H1 (cell line): ENCODE results near the gene GAK. TPM values are rescaled to one million over a fixed set of nuclear protein-coding genes. Genes with fewer than 3 reads are reported as not detected.

Experiments used
- CTCF ChIA-PET: fragments of 300-600 bp; sonication (Branson Sonifier 250); formaldehyde crosslinking; loops from one replicate; lab custom pipeline; 2021; ENCODE audit not compliant: partially characterized antibody; lab: Charles Lee
- POLR2A ChIA-PET: fragments of 300-600 bp; sonication (Branson Sonifier 250); formaldehyde crosslinking; loops from one replicate; lab custom pipeline; 2021; ENCODE audit warnings: inconsistent platforms; ENCODE audit not compliant: partially characterized antibody; lab: Charles Lee
- DNase-seq, 2 experiments: peaks; one replicate each; pipeline versions ENCODE4 v3.0.0 to v3.0.0-alpha.2; 2010 to 2022; ENCODE audit warnings: low spot score in 2 of 2, low read depth in 1 of 2, mixed read lengths in 1 of 2
- FAIRE-seq: peaks from 2 replicates; lab custom pipeline; 2011; peaks lifted over from hg19 to GRCh38; lab: Jason Lieb, UNC
- H2AFZ ChIP-seq: 2 replicates; pipeline ENCODE4 v1.8.1; 2012; ENCODE audit warnings: low read length, inconsistent platforms
- H2AK5ac ChIP-seq: 2 replicates; pipeline ENCODE4 v1.6.1; 2013; ENCODE audit warnings: low read depth, low read length
- H2BK120ac ChIP-seq: replicated peaks from 2 replicates; pipeline ENCODE3; 2013; ENCODE audit warnings: low read depth, low read length, inconsistent platforms
- H2BK12ac ChIP-seq: 2 replicates; pipeline ENCODE4 v1.6.1; 2013; ENCODE audit warnings: low read depth, low read length
- H2BK15ac ChIP-seq: 2 replicates; pipeline ENCODE4 v1.6.1; 2013; ENCODE audit warnings: low read length
- H2BK20ac ChIP-seq: 2 replicates; pipeline ENCODE4 v1.6.1; 2013; ENCODE audit warnings: low read length
- H2BK5ac ChIP-seq: 2 replicates; pipeline ENCODE4 v1.6.1; 2013; ENCODE audit warnings: low read depth, low read length
- H3K14ac ChIP-seq: 2 replicates; pipeline ENCODE4 v1.6.1; 2013; ENCODE audit warnings: inconsistent platforms; ENCODE audit not compliant: insufficient read length
- H3K18ac ChIP-seq: 2 replicates; pipeline ENCODE4 v1.6.1; 2013; ENCODE audit warnings: low read length; ENCODE audit errors: extremely low read depth
- H3K23ac ChIP-seq: 2 replicates; pipeline ENCODE4 v1.6.1; 2013; ENCODE audit warnings: inconsistent platforms; ENCODE audit not compliant: insufficient read length
- H3K23me2 ChIP-seq: 2 replicates; pipeline ENCODE4 v1.6.1; 2013; ENCODE audit warnings: low read depth, low read length
- H3K27ac ChIP-seq: 2 replicates; pipeline ENCODE4 v1.6.1; 2011; ENCODE audit warnings: low read depth, low read length, inconsistent platforms
- H3K27me3 ChIP-seq, 4 experiments: replicated peaks in 1 of 4; 1 replicate in 1 of 4; 2 replicates in 3 of 4; pipeline versions ENCODE4 v1.6.1 to v1.8.1; 2011 to 2013; ENCODE audit warnings: low read length in 3 of 4, mild to moderate bottlenecking in 3 of 4, inconsistent platforms in 2 of 4, mixed read lengths in 2 of 4, moderate library complexity in 1 of 4; ENCODE audit not compliant: control insufficient read depth in 3 of 4, insufficient read depth in 3 of 4; ENCODE audit errors: extremely low read depth in 1 of 4
- H3K36me3 ChIP-seq, 4 experiments: 2 replicates each; pipeline versions ENCODE4 v1.6.1 to v1.8.1; 2011 to 2013; ENCODE audit warnings: mild to moderate bottlenecking in 4 of 4, low read length in 3 of 4, moderate library complexity in 2 of 4, control low read depth in 1 of 4, inconsistent platforms in 1 of 4; ENCODE audit not compliant: insufficient read depth in 4 of 4, control insufficient read depth in 2 of 4
- H3K4ac ChIP-seq: replicated peaks from 2 replicates; pipeline ENCODE3; 2013; ENCODE audit warnings: low read length, low read depth, mixed read lengths, inconsistent platforms; ENCODE audit not compliant: insufficient read length
- H3K4me1 ChIP-seq, 4 experiments: replicated peaks in 1 of 4; 1 replicate in 1 of 4; 2 replicates in 3 of 4; pipeline versions ENCODE4 v1.6.1 to v1.8.1; 2011 to 2013; ENCODE audit warnings: low read length in 3 of 4, inconsistent platforms in 2 of 4, mixed read lengths in 1 of 4; ENCODE audit not compliant: insufficient read depth in 4 of 4, control insufficient read depth in 3 of 4
- H3K4me2 ChIP-seq, 2 experiments: 2 replicates each; pipeline versions ENCODE4 v1.6.1 to v1.8.1; 2011 to 2013; ENCODE audit warnings: low read depth in 2 of 2, low read length in 2 of 2, control low read depth in 1 of 2, inconsistent platforms in 1 of 2, mild to moderate bottlenecking in 1 of 2; ENCODE audit not compliant: insufficient read depth in 1 of 2
- H3K4me3 ChIP-seq, 4 experiments: fragments of 200-600, 300-600 bp in 1 of 4; sonication (generic), shearing (Covaris generic), sonication (Bioruptor Twin) in 1 of 4; 2 replicates each; pipeline versions ENCODE4 v1.5.1 to v1.8.1; 2011 to 2016; ENCODE audit warnings: low read length in 4 of 4, low read depth in 3 of 4, control low read depth in 2 of 4, inconsistent platforms in 2 of 4, mild to moderate bottlenecking in 2 of 4, mixed read lengths in 1 of 4, moderate library complexity in 1 of 4; ENCODE audit not compliant: insufficient read depth in 2 of 4; ENCODE audit errors: extremely low read depth in 1 of 4
- H3K56ac ChIP-seq: replicated peaks from 2 replicates; pipeline ENCODE3; 2013; ENCODE audit warnings: low read depth, mild to moderate bottlenecking, mixed read lengths, low read length, inconsistent platforms; ENCODE audit not compliant: insufficient read length
- H3K79me1 ChIP-seq: 2 replicates; pipeline ENCODE4 v1.6.1; 2013; ENCODE audit warnings: low read depth, low read length, control low read depth
- H3K79me2 ChIP-seq, 2 experiments: 2 replicates each; pipeline versions ENCODE4 v1.6.1 to v1.8.1; 2012 to 2013; ENCODE audit warnings: low read length in 2 of 2, mild to moderate bottlenecking in 2 of 2, inconsistent platforms in 1 of 2; ENCODE audit not compliant: insufficient read depth in 2 of 2, control insufficient read depth in 1 of 2
- H3K9ac ChIP-seq, 4 experiments: replicated peaks in 1 of 4; 1 replicate in 1 of 4; 2 replicates in 3 of 4; pipeline versions ENCODE4 v1.6.1 to v1.8.1; 2011 to 2013; ENCODE audit warnings: low read depth in 3 of 4, low read length in 3 of 4, control low read depth in 2 of 4, mild to moderate bottlenecking in 2 of 4, moderate library complexity in 2 of 4, inconsistent platforms in 1 of 4; ENCODE audit errors: extremely low read depth in 1 of 4
- H3K9me3 ChIP-seq, 2 experiments: 2 replicates each; pipeline versions ENCODE4 v1.6.1 to v1.8.1; 2012 to 2013; ENCODE audit warnings: mild to moderate bottlenecking in 2 of 2, moderate library complexity in 2 of 2, control low read depth in 1 of 2, inconsistent platforms in 1 of 2, low read depth in 1 of 2, low read length in 1 of 2, mixed read lengths in 1 of 2; ENCODE audit not compliant: insufficient read depth in 2 of 2
- H4K20me1 ChIP-seq, 2 experiments: replicated peaks in 1 of 2; 2 replicates each; pipeline versions ENCODE3 to v1.8.1; 2011 to 2013; ENCODE audit warnings: inconsistent platforms in 2 of 2, low read length in 2 of 2, mild to moderate bottlenecking in 1 of 2; ENCODE audit not compliant: insufficient read depth in 2 of 2, control insufficient read depth in 1 of 2
- H4K5ac ChIP-seq: 2 replicates; pipeline ENCODE4 v1.6.1; 2013; ENCODE audit warnings: low read length, low read depth, mixed read lengths, inconsistent platforms; ENCODE audit not compliant: insufficient read length
- H4K8ac ChIP-seq: 2 replicates; pipeline ENCODE4 v1.8.0; 2013; ENCODE audit warnings: mild to moderate bottlenecking, moderate library complexity, low read length, inconsistent platforms; ENCODE audit not compliant: insufficient read depth; ENCODE audit errors: extremely low read depth
- H4K91ac ChIP-seq: replicated peaks from 2 replicates; pipeline ENCODE3; 2013; ENCODE audit warnings: low read length, mixed read lengths, inconsistent platforms; ENCODE audit not compliant: insufficient read length
- ASH2L ChIP-seq: fragments of 200-600, 300-600 bp; sonication (generic); IDR thresholded peaks from one replicate; pipeline ENCODE4 v1.7.1; 2017; ENCODE audit warnings: low read length
- CREB1 ChIP-seq: IDR thresholded peaks from 2 replicates; pipeline ENCODE4 v1.6.1; 2012; ENCODE audit warnings: inconsistent platforms
- EZH2 ChIP-seq: fragments of 200-600 bp; sonication (generic); IDR thresholded peaks from 2 replicates; pipeline ENCODE4 v1.7.1; 2012; ENCODE audit warnings: low read depth, mild to moderate bottlenecking, moderate library complexity, low read length, inconsistent platforms; ENCODE audit not compliant: severe bottlenecking
- KDM4A ChIP-seq: IDR thresholded peaks from one replicate; pipeline ENCODE4 v1.7.1; 2012; ENCODE audit warnings: low read depth, mild to moderate bottlenecking, moderate library complexity, low read length, inconsistent platforms; ENCODE audit not compliant: severe bottlenecking
- MAFK ChIP-seq: IDR thresholded peaks from 2 replicates; pipeline ENCODE4 v1.6.1; 2012; ENCODE audit warnings: low read depth, mild to moderate bottlenecking, improper control_type of control experiment, low read length
- RXRA ChIP-seq: IDR thresholded peaks from 2 replicates; pipeline ENCODE4 v1.6.1; 2011; ENCODE audit warnings: low read depth, mild to moderate bottlenecking, low read length, moderate library complexity; ENCODE audit not compliant: insufficient read depth
- SP4 ChIP-seq: IDR thresholded peaks from 2 replicates; pipeline ENCODE4 v1.6.1; 2012; ENCODE audit warnings: low read length, inconsistent platforms
- SUZ12 ChIP-seq: fragments of 200-600 bp; sonication (generic); IDR thresholded peaks from 2 replicates; pipeline ENCODE4 v1.6.1; 2012; ENCODE audit warnings: mild to moderate bottlenecking, inconsistent platforms, low read length, moderate library complexity, mixed read lengths
- TAF1 ChIP-seq: IDR thresholded peaks from 2 replicates; pipeline ENCODE4 v1.6.1; 2011; ENCODE audit warnings: mild to moderate bottlenecking, low read depth, low read length
- TAF7 ChIP-seq: optimal IDR thresholded peaks from 2 replicates; pipeline ENCODE3; 2011; ENCODE audit warnings: low read depth, mild to moderate bottlenecking, inconsistent platforms, low read length, moderate library complexity, borderline replicate concordance
- YY1 ChIP-seq: IDR thresholded peaks from 2 replicates; pipeline ENCODE4 v1.6.1; 2011; ENCODE audit warnings: low read depth, mild to moderate bottlenecking, low read length
- WGBS, 2 experiments: shearing (Covaris generic) in 1 of 2; methylation state at CpG; one replicate each; pipeline versions ENCODE4 v1.1.6 to v1.1.7; 2013 to 2015; ENCODE audit warnings: low lambda C conversion rate in 2 of 2, mixed read lengths in 2 of 2, inconsistent platforms in 1 of 2, low coverage in 1 of 2, missing lambda C conversion rate in 1 of 2; ENCODE audit not compliant: insufficient replicate concordance in 2 of 2, insufficient coverage in 1 of 2, insufficient read length in 1 of 2; ENCODE audit errors: extremely low coverage in 1 of 2, missing lambda C conversion rate in 1 of 2; 5-methylcytosine and 5-hydroxymethylcytosine counted together
- polyA plus RNA-seq, 7 experiments: library from polyadenylated mRNA; depleted of rRNA in 3 of 7; stranded (reverse) in 5 of 7; unstranded in 2 of 7; fragments of >200 nt in 5 of 7; fragments of 200-250 nt in 2 of 7; gene quantifications; 1 replicate in 5 of 7; 2 replicates in 1 of 7; 4 replicates in 1 of 7; pipeline versions ENCODE4 v1.2.1 to v1.2.3, GENCODE V29; 2011 to 2013; ENCODE audit warnings: missing spikeins in 2 of 7, mixed read lengths in 2 of 7
- total RNA-seq: library from RNA; stranded (reverse); fragmentation: NEBNext Ultra II Directional; extraction: Animal tissue kit (Norgen Biotek cat#: 25700); gene quantifications from 2 replicates; pipeline ENCODE4 v1.2.1, GENCODE V29; 2021
- TF ChIP-seq, protein P1 (sequence below): IDR thresholded peaks from 2 replicates; pipeline ENCODE4 v1.6.1; 2012; ENCODE audit warnings: low read length, inconsistent platforms

The GAK gene
- total and polyA plus RNA-seq, 2 of the 8 experiments (the other 6 are each of a cell fraction or from before 2014, with no cell fraction given), result 31.5 to 70.8 TPM

DNA sequence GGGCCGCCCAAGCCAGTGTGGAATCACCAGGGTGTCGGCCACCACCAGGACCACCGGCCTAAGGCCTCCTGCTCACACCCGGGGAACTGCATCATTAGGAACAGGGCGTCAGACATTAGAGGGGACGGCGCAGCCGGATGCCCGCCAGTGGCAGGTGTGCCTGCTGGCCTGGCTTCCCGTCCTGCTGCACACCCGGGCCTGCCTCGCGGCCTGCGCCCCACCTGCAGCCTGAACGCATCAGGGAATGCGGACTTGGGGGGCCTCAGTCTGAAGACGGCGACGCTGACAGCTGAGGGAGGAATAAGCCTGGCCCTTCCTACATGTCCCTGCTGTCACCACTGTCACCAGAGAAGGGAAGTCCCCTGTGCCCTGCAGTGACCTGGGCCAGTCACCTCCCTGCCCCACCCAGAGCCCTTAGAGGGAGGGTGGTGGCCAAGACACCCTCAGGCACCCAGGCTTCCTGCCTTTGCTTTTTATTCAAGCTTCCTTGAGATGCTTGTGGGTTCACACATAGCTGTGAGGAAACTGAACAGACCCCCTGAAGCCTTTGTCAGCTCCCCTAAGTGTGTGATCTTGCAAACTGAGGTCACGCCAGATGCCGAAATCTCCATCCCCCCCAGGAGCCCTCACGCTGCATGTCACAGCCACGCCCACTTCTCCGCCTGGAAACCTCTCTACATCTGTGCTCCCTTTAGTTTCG is 38.1 kb upstream of the GAK start:
- no peak overlapping the region for H3K23ac ChIP-seq
- FAIRE-seq (no peak), DNase-seq (no peak)
- no peak overlapping the region for H3K4me3 ChIP-seq
- peaks cover 9 to 45% (median 35%) of the 10 kb centered on the region in 4 experiments; a peak in 6 of 7 replicates for H3K27me3 ChIP-seq
- H4K5ac ChIP-seq, result no peak overlapping the region
- no peaks in the 10 kb centered on the region for H3K36me3 ChIP-seq
- 92% methylated on average over 23 of the region's 25 CpGs; no CpG with 5 or more reads in 1 of the 2 experiments for WGBS, 2 experiments
- no peak overlapping the region for H2BK5ac ChIP-seq
- ChIA-PET CTCF (interaction anchor here (0.9 to 1.1 kb wide), 2 partner anchors 17 to 44 kb away, joined by 3 to 4 read pairs; partner anchors contain the start of gene IDUA), POLR2A (no interaction called here)
- peaks cover 6 to 21% of the 10 kb centered on the region in 2 experiments for H4K20me1 ChIP-seq
- peaks cover 0 to 9% (median 4%) of the 10 kb centered on the region in 4 experiments; a peak in 3 of 7 replicates for H3K4me1 ChIP-seq
- H2AFZ ChIP-seq, result no peak overlapping the region
- H3K4me2 ChIP-seq, result no peak overlapping the region
- H4K8ac ChIP-seq, result no peak overlapping the region
- H2BK15ac ChIP-seq, result no peak overlapping the region
- H3K14ac ChIP-seq, result no peak overlapping the region
- peaks cover 5 to 8% of the 10 kb centered on the region in 2 experiments; a peak in 1 of 4 replicates for H3K9me3 ChIP-seq
- no peak overlapping the region for H3K27ac ChIP-seq
- no peaks in the 10 kb centered on the region for H3K79me1 ChIP-seq
- no peak overlapping the region for H2BK120ac ChIP-seq
- no peak overlapping the region for H2AK5ac ChIP-seq
- H3K9ac ChIP-seq, result no peak overlapping the region
- no peak overlapping the region for H2BK12ac ChIP-seq
- no peak overlapping the region for H2BK20ac ChIP-seq
- no peaks in the 10 kb centered on the region for H3K79me2 ChIP-seq
- no peak overlapping the region for H4K91ac ChIP-seq
- H3K23me2 ChIP-seq, result peaks cover 12% of the 10 kb centered on the region; the same call in 1 of the 2 replicates
- H3K56ac ChIP-seq, result no peak overlapping the region
- H3K4ac ChIP-seq, result no peak overlapping the region
- H3K18ac ChIP-seq, result no peak overlapping the region
- TF ChIP-seq EZH2, result no peak
- TF ChIP-seq SP4, result no peak
- TF ChIP-seq TAF7, result no peak
- TF ChIP-seq RXRA, result no peak
- TF ChIP-seq, protein P1, sequence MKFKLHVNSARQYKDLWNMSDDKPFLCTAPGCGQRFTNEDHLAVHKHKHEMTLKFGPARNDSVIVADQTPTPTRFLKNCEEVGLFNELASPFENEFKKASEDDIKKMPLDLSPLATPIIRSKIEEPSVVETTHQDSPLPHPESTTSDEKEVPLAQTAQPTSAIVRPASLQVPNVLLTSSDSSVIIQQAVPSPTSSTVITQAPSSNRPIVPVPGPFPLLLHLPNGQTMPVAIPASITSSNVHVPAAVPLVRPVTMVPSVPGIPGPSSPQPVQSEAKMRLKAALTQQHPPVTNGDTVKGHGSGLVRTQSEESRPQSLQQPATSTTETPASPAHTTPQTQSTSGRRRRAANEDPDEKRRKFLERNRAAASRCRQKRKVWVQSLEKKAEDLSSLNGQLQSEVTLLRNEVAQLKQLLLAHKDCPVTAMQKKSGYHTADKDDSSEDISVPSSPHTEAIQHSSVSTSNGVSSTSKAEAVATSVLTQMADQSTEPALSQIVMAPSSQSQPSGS, result no peak
- TF ChIP-seq MAFK, result no peak
- TF ChIP-seq YY1, result no peak
- no peak for TF ChIP-seq CREB1
- no peak for TF ChIP-seq ASH2L
- TF ChIP-seq SUZ12, result no peak
- TF ChIP-seq TAF1, result no peak
- TF ChIP-seq KDM4A, result no peak
